ENCODE results near the gene ERICH2.

The ERICH2 gene

DNA sequence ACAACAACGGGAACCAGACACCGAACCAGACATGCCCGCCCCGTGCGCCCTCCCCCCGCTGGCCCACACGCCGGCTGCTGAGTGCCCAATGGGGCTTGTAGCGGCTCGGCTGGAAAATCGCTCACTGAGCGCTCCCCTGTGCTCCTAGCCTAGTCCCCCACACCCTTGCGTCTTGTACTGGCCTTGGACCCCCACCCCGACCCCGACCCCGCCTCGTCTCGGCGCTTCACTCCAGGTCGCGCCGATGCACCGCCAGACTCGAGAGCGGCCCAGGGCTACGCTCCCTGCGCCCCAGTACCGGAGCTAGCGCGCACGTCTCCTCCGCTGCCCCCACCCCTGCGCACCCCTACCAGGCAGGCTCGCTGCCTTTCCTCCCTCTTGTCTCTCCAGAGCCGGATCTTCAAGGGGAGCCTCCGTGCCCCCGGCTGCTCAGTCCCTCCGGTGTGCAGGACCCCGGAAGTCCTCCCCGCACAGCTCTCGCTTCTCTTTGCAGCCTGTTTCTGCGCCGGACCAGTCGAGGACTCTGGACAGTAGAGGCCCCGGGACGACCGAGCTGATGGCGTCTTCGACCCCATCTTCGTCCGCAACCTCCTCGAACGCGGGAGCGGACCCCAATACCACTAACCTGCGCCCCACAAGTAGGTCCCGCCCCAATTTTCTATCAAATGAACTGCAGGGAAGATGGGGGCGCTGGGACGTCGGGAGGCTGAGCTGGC lies 48.0 kb downstream of the ERICH2 start:
- DNase-seq = no peak

DNA sequence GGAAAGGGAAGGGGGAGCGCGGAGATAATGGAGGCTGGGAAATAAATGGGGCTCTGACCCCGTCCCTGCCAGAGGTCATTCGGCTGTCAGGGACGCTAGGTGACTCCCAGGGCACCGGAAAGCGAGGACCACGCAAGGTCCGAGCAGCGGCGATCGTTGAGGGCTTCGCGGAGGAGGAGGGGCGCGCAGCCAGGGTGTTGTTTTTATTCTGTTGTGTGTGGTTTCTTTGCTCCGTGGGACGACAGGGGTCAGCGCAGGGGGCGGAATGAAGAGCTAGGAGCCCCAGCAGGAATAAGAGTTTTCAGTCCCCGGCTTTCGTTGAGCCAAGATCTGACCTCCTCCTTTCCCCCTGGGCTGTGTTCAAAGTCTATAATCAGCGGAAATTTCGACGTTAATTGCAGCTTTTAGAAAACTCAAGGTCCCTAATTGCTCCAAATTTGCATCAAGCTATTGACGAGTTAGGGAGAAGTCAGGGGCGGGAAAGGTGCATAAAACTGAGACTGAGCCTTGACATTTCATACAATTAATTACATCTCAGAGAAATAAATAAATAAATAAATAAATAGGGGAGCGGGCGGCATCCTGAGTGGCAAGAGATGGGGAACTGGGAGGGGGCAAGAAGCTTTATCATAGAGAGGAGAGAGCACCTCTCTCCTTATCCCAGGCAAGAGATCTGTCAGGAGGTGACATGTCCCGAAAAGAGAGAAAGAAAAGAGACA lies 48.7 kb downstream of the ERICH2 start:
- DNase-seq = no peak

DNA sequence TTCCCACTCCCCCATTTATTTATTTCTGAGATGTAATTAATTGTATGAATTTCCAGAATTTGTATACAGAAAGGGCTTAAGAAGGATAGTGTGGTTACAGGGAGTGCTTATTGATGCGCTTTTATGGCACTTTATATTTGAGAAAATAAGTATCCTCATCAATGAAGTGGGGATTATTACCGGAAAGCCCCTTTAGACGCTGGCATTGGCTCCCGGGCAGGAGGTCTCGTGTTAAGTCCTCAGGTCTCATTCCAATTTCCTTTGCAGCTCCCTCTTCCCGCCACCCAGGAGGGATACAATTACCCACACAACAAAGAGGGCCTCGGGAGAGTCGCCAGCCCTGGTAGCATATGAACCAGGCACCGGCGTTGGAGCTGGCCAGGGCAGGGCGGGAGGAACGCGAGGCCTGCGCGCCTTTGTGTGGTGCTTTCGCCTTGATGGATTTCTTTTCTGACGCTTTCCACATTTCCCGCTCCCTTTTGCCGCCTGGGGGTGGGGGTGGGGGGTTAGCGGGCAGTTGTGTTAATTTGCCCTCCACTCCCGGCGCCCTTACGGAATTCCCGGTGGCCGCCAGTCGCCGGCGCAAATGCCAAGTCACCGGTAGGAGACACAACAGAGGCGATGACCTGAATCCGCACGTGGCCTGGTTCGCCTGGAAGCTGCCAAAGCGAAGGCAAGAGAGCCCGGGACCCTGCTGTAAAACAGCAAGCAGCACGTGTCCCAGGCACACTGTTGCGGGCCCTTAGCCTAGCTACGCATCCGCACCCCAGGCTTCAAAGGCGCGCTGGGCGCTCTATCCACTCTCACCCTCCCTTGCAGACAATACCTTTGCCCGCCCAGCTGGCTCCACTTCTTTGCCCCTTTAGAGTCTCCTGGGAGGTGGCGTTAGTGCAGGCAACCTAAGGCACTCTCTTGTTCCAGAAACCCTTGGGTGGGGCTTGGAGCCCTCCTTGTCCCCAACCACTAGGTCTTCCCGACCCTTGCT lies 49.8 kb downstream of the ERICH2 start:
- DNase-seq = no peak

DNA sequence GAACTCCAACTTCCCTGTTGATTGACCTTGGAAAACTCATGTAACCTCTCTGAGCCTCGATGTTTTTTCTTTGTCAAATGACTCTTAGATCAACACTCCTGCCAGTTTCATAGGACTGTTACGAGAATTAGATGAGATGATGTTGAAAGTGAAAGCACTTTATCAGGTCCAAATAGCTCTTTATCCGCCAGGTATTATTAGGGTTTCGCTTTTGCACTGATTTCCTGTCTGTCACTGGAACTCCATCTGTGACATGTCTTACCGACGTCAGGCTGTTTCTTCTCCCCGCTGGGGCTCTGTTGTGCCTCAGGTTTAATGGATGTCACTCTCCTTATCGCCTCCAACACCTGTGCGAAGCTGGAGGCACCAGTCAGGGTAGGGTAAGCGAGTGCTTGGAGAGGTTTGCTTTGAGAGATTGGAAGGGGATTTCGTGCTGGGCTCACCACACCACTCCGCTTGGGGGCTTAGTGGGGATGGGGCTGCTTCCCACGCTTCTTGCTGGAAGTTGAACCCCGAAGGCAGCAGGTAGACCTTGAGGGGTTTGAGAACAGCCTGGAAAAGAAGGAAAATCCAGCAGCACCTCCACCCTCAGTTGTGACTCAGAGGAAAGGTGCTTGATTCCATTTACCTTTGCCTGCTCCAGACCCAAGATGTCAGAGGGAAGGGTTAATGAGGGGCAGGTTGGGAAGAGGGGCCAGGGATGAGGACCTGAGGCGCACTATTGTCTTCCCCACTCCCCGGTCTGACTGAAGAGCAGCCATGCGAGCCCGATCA lies 50.8 kb downstream of the ERICH2 start:
- no peak for DNase-seq

DNA sequence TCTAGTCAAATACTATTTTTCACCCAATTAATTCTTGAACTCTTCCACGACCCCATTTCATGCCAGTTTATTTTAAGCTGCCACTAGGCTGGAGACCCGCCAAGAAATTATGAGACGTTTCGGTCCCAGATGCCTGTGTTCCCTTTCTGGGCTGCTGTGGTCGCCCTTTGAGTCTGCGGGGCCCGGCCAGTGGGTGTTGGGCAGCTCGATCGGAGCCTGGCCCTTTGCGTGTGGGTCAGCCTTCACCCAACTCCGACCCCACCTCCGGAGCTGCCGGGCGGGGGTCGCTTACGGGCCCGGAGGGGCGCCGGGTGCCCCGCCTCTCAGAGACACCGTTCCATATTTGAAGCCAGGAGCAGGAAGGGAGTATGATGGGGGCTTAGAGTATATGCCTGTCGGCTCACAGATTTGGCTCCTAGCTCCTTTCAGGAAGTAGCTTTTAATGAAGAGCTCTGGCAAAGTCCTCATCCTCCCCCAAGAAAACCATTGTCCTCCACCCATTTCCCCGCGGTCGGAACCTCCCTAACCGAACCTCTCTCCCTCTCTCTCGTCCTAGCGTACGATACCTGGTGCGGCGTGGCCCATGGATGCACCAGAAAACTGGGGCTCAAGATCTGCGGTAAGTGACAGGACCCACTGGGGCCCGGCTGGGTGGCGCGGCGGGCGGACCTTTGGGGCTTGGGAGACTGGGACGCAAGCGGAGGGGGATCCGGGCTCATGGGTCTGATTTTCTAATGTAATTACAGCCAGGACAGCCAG lies 51.5 kb downstream of the ERICH2 start:
- no peak for DNase-seq

DNA sequence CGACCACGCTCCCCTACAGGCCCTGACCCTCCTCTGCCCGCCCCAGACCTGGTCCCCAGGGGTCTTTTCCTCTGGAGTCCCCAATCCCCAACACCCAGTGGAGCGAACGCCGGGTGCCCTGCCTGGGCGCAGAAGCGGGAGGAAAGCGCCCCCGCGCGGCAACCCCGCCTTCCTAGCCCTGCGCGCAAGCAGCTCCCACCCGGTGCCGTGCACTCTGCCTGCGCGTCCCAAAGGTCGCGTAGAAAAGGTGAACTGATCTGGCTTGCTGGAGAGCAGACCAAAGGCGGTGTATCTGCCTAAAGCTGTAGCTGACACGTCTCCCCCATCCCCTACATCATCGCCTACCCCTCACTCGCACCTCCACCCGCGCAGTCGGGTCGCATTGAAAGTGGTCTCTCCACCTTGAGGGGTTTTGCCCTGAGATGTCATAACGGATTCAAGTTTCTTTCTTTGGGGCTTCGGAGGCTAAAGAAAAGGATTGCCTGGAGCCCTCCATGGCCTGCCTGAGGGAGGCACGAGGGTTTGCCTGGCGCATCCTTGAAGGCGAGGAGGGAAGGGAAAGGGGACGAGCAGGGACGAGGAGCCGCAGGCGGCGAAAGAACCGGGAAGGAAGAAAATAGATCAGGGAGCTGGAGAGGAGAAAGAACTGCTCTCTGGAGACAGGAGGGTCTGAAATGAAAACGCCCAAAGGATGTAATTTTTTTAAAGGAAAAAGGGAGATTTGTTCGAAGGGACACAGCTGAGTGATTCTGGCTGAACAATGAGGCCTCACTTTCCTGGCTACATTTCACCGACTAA lies 52.3 kb downstream of the ERICH2 start:
- DNase-seq = no peak

DNA sequence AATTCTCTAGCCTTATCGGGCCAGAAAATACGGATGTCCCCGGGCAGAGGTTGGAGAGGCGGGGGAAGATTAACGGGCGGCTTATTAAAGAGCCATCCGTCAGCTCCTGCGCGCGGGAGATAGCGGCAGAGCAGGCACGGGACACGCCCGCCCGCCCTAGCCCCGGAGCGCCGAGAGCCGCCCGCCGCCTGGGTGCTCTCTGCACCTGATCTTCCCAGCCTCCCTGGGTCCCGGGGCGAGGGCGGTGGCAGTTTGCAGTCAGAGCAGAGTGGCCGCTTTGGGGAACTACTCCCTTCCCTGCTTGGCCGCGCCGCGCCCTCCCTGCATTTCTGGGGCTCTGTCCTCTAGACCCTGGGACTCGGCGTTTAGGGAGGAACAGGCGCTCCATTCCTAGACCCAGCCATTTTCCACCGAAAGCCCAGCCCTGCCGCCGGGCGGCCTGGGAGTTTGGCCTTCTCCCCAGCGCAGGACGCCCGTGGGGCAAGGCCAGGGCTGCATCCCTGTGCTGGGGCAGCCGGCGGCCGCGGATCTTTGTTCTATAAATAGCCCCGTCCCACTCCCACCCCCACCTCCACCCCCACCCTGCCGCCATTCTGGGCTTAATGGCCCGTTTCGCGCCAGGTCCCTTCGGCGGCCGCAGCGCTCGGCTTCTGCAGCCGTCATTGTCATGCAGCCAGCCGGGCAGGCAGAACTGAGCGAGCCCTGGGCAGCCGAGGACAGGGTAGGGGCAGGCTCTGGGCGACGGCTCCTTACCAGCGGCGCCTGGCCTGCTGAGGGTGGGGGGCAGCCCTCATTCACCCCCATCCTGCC lies 53.1 kb downstream of the ERICH2 start:
- DNase-seq = no peak

DNA sequence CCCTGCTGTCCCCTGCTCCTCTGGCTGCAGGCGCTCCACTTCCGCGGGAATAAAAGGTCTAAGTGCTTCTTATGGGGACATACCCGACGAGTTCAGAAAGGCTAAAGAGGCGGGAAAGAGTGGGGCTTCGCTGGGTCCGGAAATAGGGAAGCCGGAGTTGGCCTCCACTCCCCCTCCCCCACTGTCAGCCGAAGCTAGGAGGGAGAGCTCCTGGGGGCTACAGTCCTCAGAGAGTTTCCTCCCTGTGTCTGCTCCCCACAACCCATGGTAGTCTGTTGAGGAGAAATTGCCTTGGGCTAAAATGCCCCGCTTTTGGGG lies 53.7 kb downstream of the ERICH2 start:
- no peak for DNase-seq

DNA sequence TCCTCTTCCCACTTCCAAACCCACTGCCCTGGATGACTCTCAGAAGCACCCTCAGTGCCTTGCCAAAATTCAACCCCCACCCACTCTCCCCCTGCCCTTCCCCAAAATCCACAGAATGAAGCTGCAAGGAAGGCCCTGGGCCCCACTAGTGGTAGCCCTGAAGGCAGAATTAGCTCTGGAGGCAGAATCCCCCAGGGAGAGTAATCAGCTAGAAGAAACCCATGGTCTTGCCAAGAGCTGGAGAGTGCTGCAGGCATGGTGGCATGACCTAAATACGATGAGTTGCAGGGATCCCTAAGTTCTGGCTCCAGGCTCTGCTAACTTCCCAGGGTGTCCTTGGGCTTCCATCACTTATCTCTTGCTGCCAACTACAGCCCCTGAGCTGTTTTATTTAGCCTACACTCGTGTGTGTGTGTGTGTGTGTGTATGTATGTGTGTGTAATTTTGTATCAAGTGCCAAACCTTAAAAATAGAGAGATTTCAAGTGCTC lies 54.4 kb downstream of the ERICH2 start:
- no peak for DNase-seq

DNA sequence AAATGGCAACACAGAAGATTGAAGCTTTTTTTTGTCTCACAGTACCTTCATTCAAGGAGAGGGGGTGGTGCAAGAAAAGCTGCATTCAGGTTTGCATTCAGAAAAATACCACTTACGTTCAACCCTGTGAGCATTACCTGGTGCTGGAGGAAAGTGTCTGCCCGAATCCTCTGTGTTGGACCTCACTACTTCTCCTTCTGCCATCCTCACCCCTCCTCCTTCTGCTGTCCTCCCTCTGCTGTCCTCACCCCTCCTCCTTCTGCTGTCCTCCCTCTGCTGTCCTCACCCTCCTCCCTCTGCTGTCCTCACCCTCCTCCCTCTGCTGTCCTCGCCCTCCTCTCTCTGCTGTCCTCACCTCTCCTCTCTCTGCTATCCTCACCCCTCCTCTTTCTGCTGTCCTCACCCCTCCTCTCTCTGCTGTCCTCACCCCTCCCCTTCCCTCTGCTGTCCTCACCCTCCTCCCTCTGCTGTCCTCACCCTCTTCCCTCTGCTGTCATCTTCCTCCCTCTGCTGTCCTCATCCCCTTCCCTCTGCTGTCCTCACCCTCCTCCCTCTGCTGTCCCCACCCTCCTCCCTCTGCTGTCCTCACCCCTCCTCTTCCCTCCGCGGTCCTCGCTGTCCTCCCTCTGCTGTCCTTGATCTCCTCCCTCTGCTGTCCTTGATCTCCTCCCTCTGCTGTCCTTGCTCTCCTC lies 57.8 kb downstream of the ERICH2 start:
- no peak for DNase-seq

DNA sequence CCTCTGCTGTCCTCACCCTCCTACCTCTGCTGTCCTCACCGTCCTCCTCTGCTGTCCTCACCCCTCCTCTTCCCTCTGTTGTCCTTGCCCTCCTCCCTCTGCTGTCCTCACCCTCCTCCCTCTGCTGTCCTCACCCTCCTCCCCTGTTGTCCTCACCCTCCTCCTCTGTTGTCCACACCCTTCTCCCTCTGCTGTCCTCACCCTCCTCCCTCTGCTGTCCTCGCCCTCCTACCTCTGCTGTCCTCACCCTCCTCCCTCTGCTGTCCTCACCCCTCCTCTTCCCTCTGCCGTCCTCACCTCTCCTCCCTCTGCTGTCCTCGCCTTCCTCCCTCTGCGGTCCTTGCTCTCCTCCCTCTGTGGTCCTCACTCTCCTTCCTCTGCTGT lies 58.3 kb downstream of the ERICH2 start:
- DNase-seq = no peak

DNA sequence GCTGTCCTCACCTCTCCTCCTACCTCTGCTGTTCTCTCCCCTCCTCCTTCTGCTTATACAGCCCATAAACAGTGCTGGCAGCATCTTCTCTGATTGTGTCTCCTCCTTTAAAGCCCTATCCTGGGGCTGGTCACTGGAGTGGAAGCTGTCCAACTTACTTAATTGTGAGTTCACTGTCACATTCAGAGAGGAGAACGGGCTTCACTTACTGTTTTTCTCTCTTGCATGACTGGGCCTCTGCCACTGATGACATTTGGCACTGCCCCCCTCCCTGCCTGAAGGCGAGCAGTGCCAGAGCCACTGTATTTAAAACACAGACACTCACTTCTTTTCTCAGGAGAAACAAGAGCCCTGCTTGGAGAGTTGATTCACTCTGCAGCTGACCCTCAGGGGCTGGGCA lies 58.9 kb downstream of the ERICH2 start:
- DNase-seq = no peak

DNA sequence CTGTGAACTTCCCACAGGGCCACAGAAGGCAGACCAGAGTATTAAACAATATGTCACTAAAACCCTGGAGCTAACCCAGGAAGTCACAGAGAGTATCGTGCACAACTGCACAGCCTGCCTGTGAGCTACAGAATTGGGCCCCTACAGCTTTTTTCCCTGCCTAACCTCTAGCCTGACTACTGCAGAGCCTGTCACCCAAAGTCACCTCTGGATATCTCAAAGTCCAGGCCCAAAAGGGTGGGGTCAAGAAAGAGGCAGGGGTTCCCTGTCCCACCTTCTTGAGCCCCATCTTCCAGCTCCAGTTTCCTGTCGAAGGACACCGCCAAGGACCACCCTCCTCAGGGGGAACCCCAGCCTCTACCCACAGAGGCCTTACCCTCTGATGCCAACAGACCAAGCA lies 60.0 kb downstream of the ERICH2 start:
- DNase-seq = no peak

DNA sequence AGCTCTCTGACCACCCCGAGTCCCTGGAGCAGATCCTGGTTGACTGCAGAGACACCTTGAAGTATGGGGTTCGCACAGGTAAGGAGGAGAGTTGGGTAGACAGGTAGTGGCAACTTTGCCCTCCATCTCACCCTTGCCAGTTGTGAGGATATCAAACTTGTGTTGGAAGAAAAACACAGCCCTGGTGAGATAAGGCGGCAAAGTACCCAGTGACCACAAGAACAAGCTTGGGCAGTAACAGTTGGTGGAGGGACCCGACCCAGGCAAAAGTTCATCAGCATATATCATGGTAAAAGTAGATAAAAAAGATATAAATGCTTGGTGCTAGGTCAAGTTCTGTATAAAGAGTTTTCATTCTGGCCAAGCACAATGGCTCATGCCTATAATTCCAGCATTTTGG lies 60.9 kb downstream of the ERICH2 start:
- no peak for DNase-seq

DNA sequence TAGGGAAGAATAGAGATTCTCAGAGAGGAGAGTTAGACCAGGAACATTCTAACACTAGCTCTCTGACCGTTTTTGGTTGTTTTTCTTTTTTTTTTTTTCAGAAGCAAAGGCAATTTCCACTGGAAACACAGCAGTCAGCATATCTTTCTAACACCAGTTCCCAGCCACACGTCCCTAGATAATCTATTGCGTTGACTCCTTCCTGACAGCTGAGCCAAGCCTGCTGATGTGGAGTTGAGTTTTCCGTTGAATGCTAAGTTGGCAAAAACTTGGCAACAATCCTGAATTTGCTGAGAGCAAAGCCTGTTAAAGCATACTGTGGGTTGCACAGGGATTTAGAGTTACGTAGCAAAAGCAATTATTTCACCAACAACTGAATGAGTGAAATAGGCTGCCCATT lies 65.8 kb downstream of the ERICH2 start:
- DNase-seq = no peak

DNA sequence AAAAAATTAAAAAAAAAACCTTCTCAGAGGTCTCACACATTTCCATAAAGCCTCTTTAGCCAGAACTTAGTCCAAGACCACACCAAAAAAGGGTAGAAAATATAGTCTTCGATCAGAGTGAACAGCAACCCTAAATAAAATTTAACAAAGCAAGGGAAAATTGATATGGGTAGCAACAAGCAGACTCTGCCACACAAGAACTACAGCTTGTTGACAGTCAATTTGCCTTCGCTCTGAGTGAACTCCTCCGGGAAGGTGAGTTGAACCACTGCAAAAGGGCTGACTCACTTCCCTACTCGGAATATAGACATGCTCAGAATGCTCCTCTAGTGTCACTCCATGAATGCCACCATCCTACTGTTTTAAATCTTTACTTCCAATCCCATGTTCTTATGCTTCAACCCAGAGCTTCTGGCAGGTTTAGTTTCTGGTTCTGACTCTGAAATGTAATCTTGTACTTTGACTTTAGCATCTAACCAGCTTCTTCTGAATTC lies 70.6 kb downstream of the ERICH2 start:
- DNase-seq = no peak

DNA sequence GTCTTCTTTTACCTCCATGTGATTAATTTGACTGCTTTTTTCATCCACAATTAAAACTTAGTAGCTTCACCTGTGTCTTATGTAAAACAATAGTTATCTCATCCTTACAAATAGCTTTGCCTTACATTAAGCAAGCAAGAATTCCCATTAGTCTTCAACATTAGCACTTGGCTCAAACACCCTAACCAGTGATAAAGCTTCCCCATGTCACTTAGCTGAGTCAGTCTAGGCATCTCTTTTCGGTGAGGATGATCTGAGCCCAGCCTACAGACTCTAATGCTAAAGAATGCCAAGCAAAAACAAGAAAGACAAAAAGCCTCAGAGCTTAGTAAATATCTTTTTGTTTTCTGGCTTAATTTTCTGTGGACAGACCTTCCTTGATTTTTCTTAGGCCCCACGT lies 72.6 kb downstream of the ERICH2 start:
- no peak for DNase-seq

DNA sequence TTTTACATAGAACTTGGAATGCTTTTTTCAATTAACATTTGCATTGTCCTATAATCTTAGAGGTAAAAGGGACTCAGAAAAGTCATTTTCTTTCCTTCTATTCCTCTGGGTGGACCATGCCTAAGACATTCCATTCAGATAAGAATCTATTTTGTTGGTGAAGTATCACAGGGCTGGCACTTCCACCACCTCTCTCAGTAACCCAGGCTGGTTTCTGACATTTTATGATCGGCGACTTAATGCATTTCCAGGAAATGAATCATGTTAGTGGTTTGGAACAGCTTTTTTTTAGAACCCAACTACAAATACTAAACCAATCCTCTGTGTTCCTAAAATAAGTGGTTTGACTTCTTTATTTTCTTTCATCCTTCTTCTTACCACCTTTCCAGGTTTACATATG lies 73.5 kb downstream of the ERICH2 start:
- no peak for DNase-seq

DNA sequence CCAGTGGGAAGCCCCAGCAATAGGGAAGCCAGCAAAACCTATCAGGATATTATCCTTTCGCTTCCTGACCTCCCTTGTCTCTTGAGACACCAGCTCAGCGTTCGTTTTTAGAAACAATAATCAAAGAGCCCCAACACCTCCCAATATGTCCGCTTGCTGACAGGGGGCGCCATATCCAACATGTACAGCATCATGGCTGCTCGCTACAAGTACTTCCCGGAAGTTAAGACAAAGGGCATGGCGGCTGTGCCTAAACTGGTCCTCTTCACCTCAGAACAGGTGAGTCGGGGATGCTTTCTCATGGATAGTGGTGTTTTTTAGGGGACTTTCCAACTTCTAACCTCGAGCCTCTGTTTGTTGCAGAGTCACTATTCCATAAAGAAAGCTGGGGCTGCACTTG lies 75.2 kb downstream of the ERICH2 start:
- no peak for DNase-seq
